A549 (cell line): Measurements from ENCODE around the gene NR2C2.

ENCODE experiments used
- POLR2A ChIP-seq: IDR thresholded peaks from 2 replicates; pipeline ENCODE4 v1.6.1; 2012; ENCODE audit warnings: mild to moderate bottlenecking, low read length
- RAD21 ChIP-seq, 2 experiments: fragments of >200 bp in 1 of 2; sonication (Bioruptor Twin) in 1 of 2; formaldehyde crosslinking in 1 of 2; IDR thresholded peaks in 1 of 2; conservative IDR thresholded peaks in 1 of 2; 2 replicates in 1 of 2; 3 replicates in 1 of 2; pipeline ENCODE4 v1.6.1; 2012 to 2018; ENCODE audit warnings: inconsistent platforms in 1 of 2
- TF ChIP-seq, protein P1 (sequence below): fragments of 150-350 bp; IDR thresholded peaks from 2 replicates; pipeline ENCODE4 v1.6.1; 2014; ENCODE audit warnings: low read depth, mild to moderate bottlenecking, low read length
- TF ChIP-seq, protein P2 (sequence below): fragments of >200 bp; sonication (Bioruptor Twin); formaldehyde crosslinking; IDR thresholded peaks from 3 replicates; pipeline ENCODE4 v1.5.1; 2016
- TF ChIP-seq, protein P3 (sequence below): fragments of 200-600 bp; sonication (generic); IDR thresholded peaks from 2 replicates; pipeline ENCODE4 v1.6.1; 2016; ENCODE audit warnings: antibody characterized with exemption, mild to moderate bottlenecking, moderate library complexity

DNA sequence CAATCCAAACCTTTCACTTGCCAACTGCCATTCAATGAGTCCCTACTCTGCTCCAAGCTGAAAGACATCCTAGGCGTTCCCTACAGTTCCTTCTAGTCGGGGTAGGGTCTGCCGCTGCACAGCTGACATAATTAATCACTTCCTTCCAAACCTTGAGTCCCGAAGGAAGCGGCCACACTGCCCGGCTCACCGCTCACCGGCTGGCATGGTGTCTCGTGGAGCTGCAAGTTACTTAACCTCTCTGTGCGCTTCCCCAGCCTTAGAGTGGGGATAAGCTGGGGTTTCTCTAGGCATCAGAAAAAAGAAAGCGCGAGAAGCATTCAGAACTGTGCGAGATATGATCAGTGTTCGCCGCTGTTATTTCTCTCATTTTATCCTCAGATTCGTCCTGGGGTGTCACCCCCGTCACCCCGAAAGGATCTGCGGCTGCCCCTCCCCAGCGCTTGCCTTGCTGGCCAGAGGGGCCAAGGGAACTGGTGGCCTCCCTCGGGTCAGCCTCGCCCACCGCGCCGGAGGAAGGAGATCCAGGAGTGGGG is 117.0 kb downstream of the NR2C2 start:
- TF ChIP-seq, protein P1, sequence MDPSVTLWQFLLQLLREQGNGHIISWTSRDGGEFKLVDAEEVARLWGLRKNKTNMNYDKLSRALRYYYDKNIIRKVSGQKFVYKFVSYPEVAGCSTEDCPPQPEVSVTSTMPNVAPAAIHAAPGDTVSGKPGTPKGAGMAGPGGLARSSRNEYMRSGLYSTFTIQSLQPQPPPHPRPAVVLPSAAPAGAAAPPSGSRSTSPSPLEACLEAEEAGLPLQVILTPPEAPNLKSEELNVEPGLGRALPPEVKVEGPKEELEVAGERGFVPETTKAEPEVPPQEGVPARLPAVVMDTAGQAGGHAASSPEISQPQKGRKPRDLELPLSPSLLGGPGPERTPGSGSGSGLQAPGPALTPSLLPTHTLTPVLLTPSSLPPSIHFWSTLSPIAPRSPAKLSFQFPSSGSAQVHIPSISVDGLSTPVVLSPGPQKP = no peak
- TF ChIP-seq, protein P2, sequence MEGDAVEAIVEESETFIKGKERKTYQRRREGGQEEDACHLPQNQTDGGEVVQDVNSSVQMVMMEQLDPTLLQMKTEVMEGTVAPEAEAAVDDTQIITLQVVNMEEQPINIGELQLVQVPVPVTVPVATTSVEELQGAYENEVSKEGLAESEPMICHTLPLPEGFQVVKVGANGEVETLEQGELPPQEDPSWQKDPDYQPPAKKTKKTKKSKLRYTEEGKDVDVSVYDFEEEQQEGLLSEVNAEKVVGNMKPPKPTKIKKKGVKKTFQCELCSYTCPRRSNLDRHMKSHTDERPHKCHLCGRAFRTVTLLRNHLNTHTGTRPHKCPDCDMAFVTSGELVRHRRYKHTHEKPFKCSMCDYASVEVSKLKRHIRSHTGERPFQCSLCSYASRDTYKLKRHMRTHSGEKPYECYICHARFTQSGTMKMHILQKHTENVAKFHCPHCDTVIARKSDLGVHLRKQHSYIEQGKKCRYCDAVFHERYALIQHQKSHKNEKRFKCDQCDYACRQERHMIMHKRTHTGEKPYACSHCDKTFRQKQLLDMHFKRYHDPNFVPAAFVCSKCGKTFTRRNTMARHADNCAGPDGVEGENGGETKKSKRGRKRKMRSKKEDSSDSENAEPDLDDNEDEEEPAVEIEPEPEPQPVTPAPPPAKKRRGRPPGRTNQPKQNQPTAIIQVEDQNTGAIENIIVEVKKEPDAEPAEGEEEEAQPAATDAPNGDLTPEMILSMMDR = no peak
- TF ChIP-seq RAD21 (conservative IDR thresholded peaks at IDR 0.05 in 1 of 2, IDR thresholded peaks at IDR 0.05 in 1 of 2) (no peak), POLR2A (no peak)
- TF ChIP-seq, protein P3, sequence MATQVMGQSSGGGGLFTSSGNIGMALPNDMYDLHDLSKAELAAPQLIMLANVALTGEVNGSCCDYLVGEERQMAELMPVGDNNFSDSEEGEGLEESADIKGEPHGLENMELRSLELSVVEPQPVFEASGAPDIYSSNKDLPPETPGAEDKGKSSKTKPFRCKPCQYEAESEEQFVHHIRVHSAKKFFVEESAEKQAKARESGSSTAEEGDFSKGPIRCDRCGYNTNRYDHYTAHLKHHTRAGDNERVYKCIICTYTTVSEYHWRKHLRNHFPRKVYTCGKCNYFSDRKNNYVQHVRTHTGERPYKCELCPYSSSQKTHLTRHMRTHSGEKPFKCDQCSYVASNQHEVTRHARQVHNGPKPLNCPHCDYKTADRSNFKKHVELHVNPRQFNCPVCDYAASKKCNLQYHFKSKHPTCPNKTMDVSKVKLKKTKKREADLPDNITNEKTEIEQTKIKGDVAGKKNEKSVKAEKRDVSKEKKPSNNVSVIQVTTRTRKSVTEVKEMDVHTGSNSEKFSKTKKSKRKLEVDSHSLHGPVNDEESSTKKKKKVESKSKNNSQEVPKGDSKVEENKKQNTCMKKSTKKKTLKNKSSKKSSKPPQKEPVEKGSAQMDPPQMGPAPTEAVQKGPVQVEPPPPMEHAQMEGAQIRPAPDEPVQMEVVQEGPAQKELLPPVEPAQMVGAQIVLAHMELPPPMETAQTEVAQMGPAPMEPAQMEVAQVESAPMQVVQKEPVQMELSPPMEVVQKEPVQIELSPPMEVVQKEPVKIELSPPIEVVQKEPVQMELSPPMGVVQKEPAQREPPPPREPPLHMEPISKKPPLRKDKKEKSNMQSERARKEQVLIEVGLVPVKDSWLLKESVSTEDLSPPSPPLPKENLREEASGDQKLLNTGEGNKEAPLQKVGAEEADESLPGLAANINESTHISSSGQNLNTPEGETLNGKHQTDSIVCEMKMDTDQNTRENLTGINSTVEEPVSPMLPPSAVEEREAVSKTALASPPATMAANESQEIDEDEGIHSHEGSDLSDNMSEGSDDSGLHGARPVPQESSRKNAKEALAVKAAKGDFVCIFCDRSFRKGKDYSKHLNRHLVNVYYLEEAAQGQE = no peak
